HG02623 (cell line): Measurements from ENCODE around the gene IFI44.

Experiments used
- ATAC-seq: cut with Tn5 transposase; IDR thresholded peaks from one replicate; pipeline ENCODE4 v1.9.1; 2021; ENCODE audit warnings: moderate library complexity; ENCODE audit not compliant: unreplicated experiment

The IFI44 gene

GRCh38 chr1:78649628-78650027 is at the start of gene IFI44:
Gene IFI44 (plus strand): TSS chr1:78649831. CDS start chr1:78650196, 365 bp downstream.
- ATAC-seq: peak; percentile 86

GRCh38 chr1:78601068-78601467 is 48.6 kb upstream of the IFI44 start:
- no peak for ATAC-seq

- no peak for ATAC-seq
Measured at GRCh38 chr1:78603206-78603605, 46.4 kb upstream of the IFI44 start.

DNA sequence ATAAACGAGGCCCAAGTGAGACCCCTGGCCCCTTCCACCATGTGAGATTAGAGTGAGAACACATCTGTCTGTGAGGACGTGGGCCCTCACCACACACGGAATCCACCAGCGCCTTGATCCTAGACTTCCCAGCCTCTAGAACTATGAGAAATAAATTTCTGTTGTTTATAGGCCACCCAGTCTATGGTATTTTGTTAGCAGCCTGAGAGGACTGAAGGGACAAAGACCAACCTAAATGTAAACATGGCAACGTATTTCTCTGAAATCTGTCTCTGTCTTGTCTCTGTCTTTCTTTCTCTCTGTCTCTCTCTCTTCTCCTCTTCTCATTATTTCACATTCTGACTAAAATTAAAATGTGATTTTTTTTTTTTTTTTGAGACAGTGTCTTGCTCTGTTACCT is 45.0 kb upstream of the IFI44 start:
- ATAC-seq: no peak

DNA sequence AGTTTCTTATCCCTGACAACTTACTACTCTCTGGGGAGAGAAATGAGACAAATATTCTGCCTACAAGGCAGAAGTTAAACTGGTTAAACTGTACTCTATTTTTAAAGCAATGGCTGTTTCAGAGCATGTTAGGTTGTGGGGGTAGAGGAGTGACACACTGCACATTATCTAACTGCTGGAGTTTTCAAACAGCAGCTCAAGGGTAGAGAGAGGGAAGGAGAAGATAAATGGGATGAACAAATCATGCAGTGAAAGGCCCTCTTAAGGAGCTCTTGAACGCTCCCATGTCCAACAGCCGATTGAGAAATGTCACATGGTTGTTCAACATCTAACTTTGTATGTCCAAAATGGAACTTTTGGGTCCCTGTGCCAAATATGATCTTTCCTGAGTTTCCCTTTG is 43.4 kb upstream of the IFI44 start:
- no peak for ATAC-seq

DNA sequence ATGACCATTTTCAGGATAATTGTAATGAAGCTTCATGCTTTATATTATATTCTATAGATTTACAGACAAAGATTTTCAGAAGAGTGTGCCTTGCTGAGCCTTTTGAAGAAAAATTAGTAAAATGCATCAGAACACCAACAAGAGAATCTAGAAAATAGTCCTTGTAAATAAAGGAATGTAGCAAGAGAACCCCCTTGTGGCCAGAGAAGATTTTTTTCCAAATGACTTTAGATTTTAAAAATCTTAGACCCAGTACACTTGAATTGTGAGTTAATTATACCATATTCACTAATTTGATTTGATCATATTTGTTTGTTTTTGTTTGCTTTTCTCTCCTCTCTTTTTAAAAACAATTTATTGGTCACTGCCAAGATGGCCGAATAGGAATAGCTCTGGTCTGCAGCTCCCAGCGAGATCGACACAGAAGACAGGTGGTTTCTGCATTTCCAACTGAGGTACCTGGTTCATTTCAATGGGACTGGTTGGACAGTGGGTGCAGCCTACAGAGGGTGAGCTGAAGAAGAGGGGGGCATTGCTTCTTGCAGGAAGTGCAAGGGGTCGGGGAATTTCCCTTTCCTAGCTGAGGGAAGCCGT is 42.2 kb upstream of the IFI44 start:
- no peak for ATAC-seq

GRCh38 chr1:78607944-78608343 is 41.7 kb upstream of the IFI44 start:
- no peak for ATAC-seq

DNA sequence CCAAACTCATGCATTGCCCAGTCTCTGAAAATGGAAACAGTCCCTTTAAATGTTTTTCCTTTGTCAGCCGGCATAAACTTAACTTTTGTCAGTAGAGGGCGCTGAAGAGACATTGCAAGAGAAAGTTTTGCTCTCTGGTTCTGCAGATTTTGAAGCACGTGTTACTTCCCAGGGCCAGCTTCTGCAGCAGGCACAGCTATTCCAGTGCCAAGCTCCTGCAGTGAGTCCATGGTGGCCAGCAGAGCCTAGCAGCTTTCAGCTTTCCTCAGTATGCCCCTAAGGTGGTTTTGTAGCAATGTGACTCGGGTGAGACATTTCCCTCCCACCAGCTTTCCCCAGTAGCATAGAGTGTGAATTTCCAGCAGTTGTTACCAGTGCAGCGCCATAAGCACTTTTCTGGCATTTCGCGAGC is 32.0 kb upstream of the IFI44 start:
- peak; percentile 42 for ATAC-seq

DNA sequence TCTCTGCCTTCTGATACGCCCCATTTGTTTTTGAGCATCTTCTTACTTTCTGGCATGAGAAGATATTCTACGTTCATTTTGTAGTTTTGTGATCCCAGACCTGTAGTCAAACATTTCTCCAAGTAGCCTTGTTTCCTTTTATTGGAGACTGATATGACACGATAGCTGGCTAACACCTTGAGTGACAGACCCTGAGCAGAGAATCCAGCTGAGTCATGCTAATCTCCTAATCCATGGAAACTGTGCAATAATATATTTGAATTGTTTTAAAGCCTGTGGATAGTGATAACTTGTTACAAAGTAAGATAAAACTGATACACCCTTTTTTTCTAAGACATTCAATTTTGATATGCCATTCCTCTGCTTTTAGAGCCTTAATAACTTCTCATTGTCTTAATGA is 30.6 kb upstream of the IFI44 start:
- ATAC-seq: no peak

DNA sequence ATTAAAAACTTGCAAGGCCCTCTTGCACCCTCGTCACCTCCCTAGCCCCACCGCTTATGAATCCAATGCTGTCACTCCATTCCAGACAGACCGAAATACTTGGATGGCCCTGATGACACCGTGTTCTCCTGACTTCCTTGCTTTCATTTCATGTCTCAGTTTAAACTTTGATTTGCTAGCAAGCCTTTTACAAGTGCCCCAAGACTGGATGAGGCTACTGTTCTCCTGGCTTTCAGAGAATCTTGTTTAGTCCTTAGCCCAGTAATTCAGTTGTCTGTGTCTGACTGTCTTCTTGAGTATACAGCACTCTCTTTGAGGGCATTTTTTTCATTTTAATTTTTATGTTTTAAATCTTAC is 30.2 kb upstream of the IFI44 start:
- peak; percentile 2 for ATAC-seq

GRCh38 chr1:78619803-78620579 is 29.6 kb upstream of the IFI44 start, which contains the start of gene IFI44L:
Gene IFI44L (plus strand): TSS chr1:78620448. CDS start chr1:78627916, 7,468 bp downstream.
- ATAC-seq: peak; percentile 41

DNA sequence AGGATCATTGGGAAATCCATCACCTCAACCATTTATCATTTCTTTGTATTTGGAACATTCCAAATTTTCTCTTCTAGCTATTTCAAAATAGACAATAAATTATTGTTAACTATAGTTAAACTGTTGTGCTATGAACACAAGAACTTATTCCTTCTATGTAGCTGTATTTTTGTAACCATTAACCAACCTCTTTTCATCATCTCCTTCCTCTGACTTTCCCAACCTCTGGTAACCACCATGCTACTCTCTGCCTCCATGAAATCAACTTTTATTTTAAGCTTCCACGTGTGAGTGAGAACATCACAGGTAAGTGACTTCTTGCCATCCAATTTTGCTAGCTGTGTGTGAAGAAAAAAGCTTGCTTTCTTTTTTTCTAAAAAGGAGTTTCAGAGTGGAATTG is 29.0 kb upstream of the IFI44 start:
- ATAC-seq: no peak

DNA sequence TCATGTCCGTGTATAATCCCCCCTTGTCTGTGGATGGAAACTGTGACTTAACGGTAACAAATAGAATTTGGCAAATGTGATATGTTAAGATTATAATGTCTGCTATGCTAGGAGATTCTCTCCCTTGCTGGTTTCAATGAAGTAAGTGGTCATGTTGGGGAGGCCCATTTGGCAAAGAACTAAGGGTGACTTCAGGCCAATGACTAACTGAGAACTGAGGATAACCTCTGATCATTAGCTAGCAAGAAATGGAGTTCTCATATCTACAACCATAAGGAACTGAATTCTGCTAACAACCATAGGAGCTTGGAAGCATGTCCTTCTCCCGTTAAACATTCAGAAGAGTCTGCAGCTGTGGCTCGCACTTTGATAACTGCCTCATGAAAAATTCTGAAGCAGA is 27.1 kb upstream of the IFI44 start:
- ATAC-seq: no peak

DNA sequence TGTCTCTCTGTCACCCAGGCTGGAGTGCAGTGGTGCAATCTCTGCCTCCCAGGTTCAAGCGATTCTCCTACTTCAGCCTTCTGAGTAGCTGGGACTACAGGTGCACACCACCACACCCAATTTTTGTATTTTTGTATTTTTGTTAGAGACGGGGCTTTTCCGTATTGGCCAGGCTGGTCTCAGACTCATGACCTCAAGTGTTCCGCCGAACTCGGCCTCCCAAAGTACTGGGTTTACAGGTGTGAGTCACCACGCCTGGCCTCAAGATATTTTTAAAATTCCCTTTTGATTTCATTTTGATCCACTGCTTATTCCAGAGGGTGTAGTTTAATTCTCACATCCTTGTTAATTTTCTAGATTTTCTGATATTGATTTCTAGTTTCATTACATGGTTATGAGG is 25.6 kb upstream of the IFI44 start:
- no peak for ATAC-seq

GRCh38 chr1:78627321-78627720 is 22.3 kb upstream of the IFI44 start:
- ATAC-seq: no peak

DNA sequence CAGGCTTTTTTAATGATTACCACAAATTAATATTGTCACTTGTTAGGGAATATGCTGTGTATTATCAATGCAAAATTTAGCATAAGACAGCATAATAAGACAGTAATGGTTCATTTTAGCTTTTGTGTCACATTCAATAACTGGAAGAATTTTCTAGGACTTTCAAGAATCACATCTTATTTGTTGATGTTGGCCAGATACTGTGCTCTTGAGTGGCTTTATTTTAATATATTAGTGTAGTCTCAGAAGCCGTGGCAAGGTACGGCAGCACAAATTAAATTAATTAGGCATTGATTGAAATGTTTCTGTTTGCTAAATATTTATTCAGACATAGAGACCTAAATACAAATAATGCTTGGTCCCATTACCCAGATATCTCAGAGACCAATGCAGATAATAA is 19.0 kb upstream of the IFI44 start:
- no peak for ATAC-seq

DNA sequence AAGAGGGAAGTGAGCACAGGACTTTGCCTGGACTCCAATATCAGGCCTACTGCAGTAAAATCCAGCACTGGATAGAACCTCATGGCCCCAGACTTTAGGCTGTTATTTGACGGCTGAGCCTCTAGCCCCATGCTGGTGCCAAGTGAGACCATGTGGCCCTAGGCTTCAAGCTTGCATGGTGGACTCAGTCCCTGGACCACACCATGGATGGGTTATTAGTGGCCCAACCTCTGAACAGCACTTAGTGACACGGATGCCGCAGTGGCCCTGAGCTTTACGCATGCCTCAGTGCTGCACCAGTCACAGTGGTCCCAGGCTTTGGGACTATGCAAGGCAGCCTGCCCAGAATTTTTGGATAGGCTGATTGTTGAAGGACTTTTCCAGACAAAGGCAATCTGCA is 16.4 kb upstream of the IFI44 start:
- no peak for ATAC-seq

DNA sequence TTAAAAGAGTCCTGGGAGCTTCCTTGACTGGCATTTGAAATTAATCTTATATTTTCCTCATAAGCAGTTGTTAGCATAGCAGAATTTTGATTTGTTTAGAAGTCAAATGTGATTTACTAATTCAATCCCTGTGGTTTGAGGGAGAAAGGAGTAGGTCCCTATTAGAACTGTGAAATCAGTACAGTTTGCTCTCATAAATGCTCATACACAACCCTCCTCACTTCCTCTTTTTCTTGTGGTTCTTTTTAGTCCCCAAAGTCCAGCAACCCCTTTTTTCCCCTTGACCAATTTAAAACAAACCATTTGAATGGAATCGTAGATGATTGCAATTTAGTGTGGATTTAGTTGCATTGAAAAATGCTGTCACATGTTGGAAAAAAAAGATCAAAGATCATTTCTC is 9.2 kb upstream of the IFI44 start:
- ATAC-seq: peak; percentile 54

- no peak for ATAC-seq
Measured at GRCh38 chr1:78641558-78641957, 8.1 kb upstream of the IFI44 start.

DNA sequence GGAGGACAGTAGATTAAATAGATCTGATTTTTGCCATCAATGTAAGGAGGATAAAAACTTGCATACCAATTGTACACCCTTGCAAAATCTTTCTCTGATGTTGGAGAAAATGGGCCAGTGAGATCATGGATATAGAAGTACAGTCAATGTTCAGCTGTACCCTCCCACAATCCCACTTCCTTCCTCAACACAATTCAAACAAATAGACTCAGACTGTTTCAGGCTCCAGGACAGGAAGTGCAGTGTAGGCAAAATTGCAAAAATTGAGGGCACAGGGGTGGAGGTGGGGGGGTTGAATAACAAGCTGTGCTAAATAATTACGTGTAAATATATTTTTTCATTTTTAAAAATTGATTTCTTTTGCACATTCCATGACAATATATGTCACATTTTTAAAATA is 3.9 kb upstream of the IFI44 start:
- no peak for ATAC-seq

GRCh38 chr1:78647238-78647637 is 2.4 kb upstream of the IFI44 start:
- ATAC-seq: no peak

DNA sequence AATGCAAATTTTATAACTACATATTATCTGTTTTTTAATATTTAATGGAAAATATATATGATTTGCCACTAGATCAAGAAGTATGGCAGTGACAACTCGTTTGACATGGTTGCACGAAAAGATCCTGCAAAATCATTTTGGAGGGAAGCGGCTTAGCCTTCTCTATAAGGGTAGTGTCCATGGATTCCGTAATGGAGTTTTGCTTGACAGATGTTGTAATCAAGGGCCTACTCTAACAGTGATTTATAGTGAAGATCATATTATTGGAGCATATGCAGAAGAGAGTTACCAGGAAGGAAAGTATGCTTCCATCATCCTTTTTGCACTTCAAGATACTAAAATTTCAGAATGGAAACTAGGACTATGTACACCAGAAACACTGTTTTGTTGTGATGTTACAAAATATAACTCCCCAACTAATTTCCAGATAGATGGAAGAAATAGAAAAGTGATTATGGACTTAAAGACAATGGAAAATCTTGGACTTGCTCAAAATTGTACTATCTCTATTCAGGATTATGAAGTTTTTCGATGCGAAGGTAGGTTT is 556 bp downstream of the IFI44 start:
- no peak for ATAC-seq
